ENCODE data around the gene LRRC46. TPM values are rescaled to one million over a fixed set of nuclear protein-coding genes. Genes with fewer than 3 reads are reported as not detected.

Gene LRRC46
- total and polyA plus RNA-seq, 2 experiments from 2014 or later: 0.18 to 0.35 TPM

DNA sequence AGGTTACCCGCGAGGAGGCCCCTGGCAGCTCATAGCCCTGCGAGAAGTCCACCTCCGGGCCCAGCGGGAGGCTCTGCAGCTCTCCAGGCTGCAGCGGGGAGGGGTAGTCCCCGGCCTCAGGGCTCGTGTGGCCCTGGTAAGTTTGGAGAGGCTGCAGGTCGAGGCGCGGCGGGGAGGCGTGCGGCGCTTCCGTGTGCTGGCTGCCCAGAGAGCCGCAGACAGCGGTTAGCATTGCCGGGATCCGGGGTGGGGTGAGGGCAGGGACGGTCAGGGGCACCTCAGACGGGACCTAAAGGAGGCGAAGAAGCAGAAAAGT lies 16.7 kb downstream of the LRRC46 start:
- no peak overlapping the region for H3K27ac ChIP-seq (ENCODE audit: low read depth)
- no peaks in the 10 kb centered on the region for H3K36me3 ChIP-seq (ENCODE audit: insufficient read depth)
- H3K27me3 ChIP-seq (ENCODE audit: insufficient read depth): peaks cover 89% of the 10 kb centered on the region
- Mint-ChIP-seq H3K27me3 (ENCODE audit: insufficient read depth, low read depth, poor library complexity) (peaks cover 73% of the 10 kb centered on the region), H3K36me3 (ENCODE audit: low read depth) (no peaks in the 10 kb centered on the region), H3K4me1 (peaks cover 49% of the 10 kb centered on the region), H3K4me3 (peak overlapping the region; percentile 61; the same call in 2 of the 3 replicates), H3K27ac (no peak overlapping the region), H3K9me3 (no peaks in the 10 kb centered on the region)
- H3K79me2 ChIP-seq (replicated peaks; ENCODE audit: insufficient read depth): no peaks in the 10 kb centered on the region
- H3K4me2 ChIP-seq: peak overlapping the region; percentile 96
- TF ChIP-seq, protein P1, sequence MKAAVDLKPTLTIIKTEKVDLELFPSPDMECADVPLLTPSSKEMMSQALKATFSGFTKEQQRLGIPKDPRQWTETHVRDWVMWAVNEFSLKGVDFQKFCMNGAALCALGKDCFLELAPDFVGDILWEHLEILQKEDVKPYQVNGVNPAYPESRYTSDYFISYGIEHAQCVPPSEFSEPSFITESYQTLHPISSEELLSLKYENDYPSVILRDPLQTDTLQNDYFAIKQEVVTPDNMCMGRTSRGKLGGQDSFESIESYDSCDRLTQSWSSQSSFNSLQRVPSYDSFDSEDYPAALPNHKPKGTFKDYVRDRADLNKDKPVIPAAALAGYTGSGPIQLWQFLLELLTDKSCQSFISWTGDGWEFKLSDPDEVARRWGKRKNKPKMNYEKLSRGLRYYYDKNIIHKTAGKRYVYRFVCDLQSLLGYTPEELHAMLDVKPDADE (IDR thresholded peaks at IDR 0.05): no peak
- peak; percentile 67 for TF ChIP-seq EZH2 (IDR thresholded peaks at IDR 0.05; ENCODE audit: low read depth, unreplicated experiment)
- no peaks in the 10 kb centered on the region for H3K9me2 ChIP-seq (ENCODE audit: insufficient read depth)
- peaks cover 18% of the 10 kb centered on the region for H3F3A ChIP-seq (replicated peaks; ENCODE audit: low read depth)
- DNase-seq (ENCODE audit: low spot score) (no peak), ATAC-seq (peak; percentile 2)
- peaks cover 4% of the 10 kb centered on the region; the same call in 1 of the 2 replicates for H4K20me1 ChIP-seq (replicated peaks; ENCODE audit: insufficient read depth)
- H2AFZ ChIP-seq: peak overlapping the region; percentile 94
- H3K4me3 ChIP-seq: peak overlapping the region; percentile 66
- H3K4me1 ChIP-seq (ENCODE audit: insufficient read depth): peaks cover 40% of the 10 kb centered on the region

- no peak for ATAC-seq
- peak overlapping the region; percentile 92 for H2AFZ ChIP-seq
- Mint-ChIP-seq H3K27ac (no peak overlapping the region), H3K36me3 (ENCODE audit: low read depth) (no peaks in the 10 kb centered on the region), H3K9me3 (no peaks in the 10 kb centered on the region), H3K27me3 (ENCODE audit: insufficient read depth, low read depth, poor library complexity) (peaks cover 91% of the 10 kb centered on the region), H3K4me1 (peaks cover 38% of the 10 kb centered on the region), H3K4me3 (peak overlapping the region; percentile 77)
- H3K27ac ChIP-seq (ENCODE audit: low read depth): no peak overlapping the region
- peaks cover 96% of the 10 kb centered on the region for H3K27me3 ChIP-seq (ENCODE audit: insufficient read depth)
- no peaks in the 10 kb centered on the region for H3K9me2 ChIP-seq (ENCODE audit: insufficient read depth)
- peak overlapping the region; percentile 96 for H3K4me2 ChIP-seq
- TF ChIP-seq EZH2phosphoT487 (IDR thresholded peaks at IDR 0.05; ENCODE audit: unreplicated experiment) (no peak), JUNB (IDR thresholded peaks at IDR 0.05; ENCODE audit: unreplicated experiment) (no peak), POLR2AphosphoS5 (IDR thresholded peaks at IDR 0.05; ENCODE audit: low read depth) (no peak), STAT1 (IDR thresholded peaks at IDR 0.05; ENCODE audit: unreplicated experiment) (no peak), ZNF331 (CRISPR knock-in tag; IDR thresholded peaks at IDR 0.05; ENCODE audit: low read depth) (no peak)
- TF ChIP-seq, protein P2, sequence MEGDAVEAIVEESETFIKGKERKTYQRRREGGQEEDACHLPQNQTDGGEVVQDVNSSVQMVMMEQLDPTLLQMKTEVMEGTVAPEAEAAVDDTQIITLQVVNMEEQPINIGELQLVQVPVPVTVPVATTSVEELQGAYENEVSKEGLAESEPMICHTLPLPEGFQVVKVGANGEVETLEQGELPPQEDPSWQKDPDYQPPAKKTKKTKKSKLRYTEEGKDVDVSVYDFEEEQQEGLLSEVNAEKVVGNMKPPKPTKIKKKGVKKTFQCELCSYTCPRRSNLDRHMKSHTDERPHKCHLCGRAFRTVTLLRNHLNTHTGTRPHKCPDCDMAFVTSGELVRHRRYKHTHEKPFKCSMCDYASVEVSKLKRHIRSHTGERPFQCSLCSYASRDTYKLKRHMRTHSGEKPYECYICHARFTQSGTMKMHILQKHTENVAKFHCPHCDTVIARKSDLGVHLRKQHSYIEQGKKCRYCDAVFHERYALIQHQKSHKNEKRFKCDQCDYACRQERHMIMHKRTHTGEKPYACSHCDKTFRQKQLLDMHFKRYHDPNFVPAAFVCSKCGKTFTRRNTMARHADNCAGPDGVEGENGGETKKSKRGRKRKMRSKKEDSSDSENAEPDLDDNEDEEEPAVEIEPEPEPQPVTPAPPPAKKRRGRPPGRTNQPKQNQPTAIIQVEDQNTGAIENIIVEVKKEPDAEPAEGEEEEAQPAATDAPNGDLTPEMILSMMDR (conservative IDR thresholded peaks at IDR 0.05; ENCODE audit: low read depth in 2 of 2): no peak
- H3K4me1 ChIP-seq (ENCODE audit: insufficient read depth): peaks cover 30% of the 10 kb centered on the region
- H3K4me3 ChIP-seq: peak overlapping the region; percentile 58
- H4K20me1 ChIP-seq (replicated peaks; ENCODE audit: insufficient read depth): peaks cover 4% of the 10 kb centered on the region
- H3K79me2 ChIP-seq (replicated peaks; ENCODE audit: insufficient read depth): no peaks in the 10 kb centered on the region
- no peaks in the 10 kb centered on the region for H3K36me3 ChIP-seq (ENCODE audit: insufficient read depth)
- H3F3A ChIP-seq (replicated peaks; ENCODE audit: low read depth): peaks cover 23% of the 10 kb centered on the region
- DNase-seq (ENCODE audit: low spot score): no peak
Observed at GRCh38 chr17:47850373-47850691, 18.9 kb downstream of the LRRC46 start.

All from GM23338 (cell line).